Endothelial cell of hepatic sinusoid (primary cell): ENCODE data around the gene SP3.

Experiments used
- in situ Hi-C: cut with HindIII; loops from 2 replicates; pipeline ENCODE4 v1.10.0; 2017; ENCODE audit warnings: low sequenced_read_pairs

SP3 gene

DNA sequence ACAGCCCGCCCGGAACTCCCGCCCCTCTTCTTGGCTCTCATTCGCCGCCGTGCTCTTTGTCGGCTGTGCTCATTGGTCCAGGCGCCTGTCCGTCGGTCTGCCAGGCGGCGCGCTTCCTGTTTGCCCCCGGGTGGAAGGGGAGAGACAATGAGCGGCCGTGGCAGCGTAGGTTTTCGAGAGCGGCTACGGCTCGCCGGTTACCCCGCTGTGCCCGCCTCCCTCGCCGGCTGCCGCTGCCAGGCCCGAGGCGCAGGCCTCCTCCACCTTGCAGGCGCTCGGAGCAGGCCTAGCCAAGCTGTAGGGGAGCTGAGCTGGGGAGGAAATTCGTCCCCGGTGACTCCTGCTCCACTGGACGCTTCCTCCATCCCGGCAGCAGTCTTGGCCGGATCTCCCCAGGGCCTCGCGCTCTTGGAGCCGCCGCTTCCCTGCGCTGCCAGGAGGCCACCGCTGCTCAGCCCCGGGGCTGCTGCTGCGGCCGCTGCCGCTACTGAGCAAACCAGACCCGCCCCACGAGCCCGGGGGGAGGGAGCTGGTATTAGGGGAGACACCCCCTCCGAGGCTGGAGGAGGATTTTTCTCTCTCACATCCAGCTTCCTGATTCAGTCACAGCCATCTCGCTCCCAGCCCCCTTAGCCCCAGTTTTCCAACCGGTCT is at the start of gene SP3:
Gene SP3 (minus strand): TSS at position 2 of the 654 bp plus-strand sequence. CDS start 202 bp downstream, outside the sequence.
- in situ Hi-C loops = no loop called here

DNA sequence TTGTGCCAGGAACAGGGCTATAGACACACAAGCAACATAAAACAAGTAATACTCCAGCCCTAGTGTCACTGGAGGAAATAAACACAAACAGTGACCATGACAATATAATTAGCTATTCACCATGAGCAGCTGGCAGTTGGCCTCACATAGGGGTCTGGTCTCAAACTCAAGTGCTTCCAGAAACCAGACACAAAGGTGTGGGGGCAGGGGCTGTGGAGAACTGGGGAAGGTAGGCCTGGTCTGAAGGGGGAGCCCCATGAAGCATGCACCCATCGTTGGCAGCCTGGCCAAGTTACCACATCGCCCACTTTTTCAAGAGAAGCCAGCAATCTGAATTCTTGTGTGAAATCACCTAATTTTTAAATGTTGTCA is 49.5 kb upstream of the SP3 start:
- in situ Hi-C loops = no loop called here

DNA sequence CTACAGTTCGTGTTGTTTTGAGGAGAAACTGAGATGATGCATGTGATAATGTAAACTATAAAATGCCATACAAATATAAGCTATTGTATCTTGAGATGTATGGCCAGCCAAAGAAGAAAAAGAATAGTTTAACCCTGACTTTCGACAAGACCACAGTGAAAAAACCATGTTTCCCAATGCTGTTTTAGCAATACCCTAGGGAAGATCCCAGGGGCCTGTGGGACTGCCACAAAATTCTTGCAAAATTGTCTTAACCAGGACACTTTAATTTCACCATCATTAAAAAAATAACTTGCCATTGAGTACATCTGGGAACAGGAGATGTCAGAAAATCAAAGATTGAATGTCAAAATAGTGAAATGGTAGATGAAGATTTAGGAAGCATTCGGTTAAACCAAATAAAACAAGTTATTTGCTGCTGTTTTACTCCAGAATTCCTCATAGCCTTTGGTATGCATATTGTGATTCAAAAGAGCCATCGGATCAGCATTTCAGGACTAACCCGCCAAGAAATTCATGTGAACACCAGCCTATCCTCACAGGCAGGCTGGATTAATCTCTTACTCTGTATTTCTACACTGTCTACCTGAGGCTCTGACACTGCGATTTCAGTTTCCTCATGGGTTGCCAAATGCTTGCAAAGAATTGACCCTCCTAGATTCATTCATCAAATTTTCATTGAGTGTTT is 49.0 kb upstream of the SP3 start:
- in situ Hi-C loops = no loop called here

GRCh38 chr2:174013315-174013751 is 48.2 kb upstream of the SP3 start:
- in situ Hi-C loops = no loop called here

DNA sequence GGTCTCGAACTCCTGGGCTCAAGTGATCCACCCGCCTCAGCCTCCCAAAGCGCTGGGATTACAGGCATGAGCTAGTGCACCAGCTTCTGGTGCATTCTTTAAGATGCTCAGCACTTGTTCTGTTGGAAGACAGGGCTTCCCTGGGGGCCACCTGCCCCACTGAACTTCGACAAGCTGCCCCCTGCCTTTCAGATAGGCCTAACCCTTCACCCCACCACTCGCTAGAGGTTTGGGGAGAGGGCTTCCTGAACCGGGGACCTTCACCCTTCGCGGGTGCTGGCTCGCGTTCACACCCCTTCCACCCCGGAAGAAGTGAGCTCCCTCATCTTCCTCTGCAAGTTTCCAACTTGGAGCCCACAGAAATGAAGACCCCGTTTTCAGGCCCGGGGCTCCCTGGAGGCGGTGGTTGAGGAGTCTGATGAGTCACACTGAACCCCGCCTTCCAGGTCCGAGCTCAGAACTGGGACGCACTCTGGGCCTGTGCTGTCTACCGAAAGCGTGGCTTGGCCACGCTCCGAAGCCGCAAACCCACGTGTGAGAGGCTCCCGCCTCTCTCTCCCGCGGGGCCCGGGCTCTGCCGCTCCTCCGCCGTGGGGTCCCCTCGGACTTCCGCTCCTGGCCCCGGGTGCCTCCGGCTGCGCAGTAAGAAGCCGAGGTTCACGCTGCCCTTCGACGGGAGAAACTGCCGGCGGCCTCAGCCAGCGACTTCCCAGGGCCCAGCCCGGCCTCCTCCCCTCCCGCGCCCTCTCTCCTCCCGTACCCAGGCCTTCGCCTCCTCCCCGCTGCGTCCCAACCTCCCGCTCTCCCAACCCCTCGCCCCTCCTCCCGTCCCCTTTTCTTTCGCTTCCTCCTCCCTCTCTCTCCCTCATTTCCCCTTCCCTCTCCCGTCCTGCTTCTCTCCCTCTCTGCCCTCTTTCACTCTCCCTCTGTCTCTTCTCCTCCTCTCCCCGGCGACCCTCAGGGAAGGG is 47.5 kb upstream of the SP3 start:
- in situ Hi-C loops = no loop called here

GRCh38 chr2:174011796-174012195 is 46.6 kb upstream of the SP3 start:
- in situ Hi-C loops = no loop called here

GRCh38 chr2:174011173-174011572 is 46.0 kb upstream of the SP3 start:
- in situ Hi-C loops = no loop called here

DNA sequence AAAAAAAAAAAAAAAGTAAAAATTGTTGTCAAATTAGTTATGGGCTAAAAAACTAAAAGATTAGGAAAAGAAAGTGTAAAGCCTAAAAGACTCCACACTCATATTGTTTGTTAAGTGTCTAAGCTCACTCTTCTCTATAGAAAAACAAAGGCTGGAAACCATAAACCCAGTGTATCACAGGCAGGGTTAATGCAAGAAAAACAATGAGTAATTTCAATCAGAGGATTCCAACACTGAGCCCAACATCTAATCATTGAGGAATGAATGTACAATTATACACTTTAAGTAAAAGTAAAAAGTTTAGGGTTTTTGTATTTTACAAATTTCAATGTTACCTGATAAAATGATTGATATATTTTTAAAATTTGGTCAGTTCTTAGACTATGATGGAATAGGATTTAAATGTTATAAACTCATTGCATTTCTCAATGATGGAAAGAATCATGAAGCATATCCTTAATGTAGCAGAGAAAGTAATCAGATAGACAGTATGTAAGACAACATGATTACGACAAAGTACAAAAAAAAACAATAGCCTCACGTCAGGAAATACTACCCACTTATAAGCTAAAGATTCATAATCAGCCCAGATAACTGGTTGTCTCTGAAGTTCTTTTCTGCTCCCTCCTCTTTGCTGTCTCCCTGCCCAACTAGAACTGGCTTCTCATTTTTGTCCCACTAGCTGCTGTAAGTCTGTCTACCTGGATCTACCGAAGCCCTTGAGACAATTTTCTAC is 44.5 kb upstream of the SP3 start:
- in situ Hi-C loops = no loop called here

- in situ Hi-C loops = no loop called here
Measured at GRCh38 chr2:174008720-174009119, 43.5 kb upstream of the SP3 start.

DNA sequence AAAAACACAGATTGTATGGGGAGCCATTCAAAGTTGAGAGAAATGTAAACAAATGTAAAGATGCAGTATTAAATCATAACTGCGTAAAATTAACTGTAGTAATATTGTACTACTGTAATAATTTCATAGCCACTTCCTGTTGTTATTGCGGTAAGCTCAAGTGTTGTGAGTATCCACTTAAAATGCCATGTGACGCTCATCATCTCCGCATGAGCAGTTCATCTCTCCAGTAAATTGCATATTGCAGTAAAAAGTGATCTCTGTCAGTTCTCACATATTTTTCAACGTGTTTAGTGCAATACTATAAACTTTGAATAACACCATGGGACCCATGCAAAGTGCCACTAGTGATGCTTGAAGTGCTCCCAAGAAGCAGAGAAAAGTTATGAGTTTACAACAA is 41.8 kb upstream of the SP3 start:
- in situ Hi-C loops = no loop called here

- in situ Hi-C loops = no loop called here
Measured at GRCh38 chr2:174005801-174006419, 40.7 kb upstream of the SP3 start.

- in situ Hi-C loops = no loop called here
Measured at GRCh38 chr2:174004905-174005605, 39.9 kb upstream of the SP3 start.

DNA sequence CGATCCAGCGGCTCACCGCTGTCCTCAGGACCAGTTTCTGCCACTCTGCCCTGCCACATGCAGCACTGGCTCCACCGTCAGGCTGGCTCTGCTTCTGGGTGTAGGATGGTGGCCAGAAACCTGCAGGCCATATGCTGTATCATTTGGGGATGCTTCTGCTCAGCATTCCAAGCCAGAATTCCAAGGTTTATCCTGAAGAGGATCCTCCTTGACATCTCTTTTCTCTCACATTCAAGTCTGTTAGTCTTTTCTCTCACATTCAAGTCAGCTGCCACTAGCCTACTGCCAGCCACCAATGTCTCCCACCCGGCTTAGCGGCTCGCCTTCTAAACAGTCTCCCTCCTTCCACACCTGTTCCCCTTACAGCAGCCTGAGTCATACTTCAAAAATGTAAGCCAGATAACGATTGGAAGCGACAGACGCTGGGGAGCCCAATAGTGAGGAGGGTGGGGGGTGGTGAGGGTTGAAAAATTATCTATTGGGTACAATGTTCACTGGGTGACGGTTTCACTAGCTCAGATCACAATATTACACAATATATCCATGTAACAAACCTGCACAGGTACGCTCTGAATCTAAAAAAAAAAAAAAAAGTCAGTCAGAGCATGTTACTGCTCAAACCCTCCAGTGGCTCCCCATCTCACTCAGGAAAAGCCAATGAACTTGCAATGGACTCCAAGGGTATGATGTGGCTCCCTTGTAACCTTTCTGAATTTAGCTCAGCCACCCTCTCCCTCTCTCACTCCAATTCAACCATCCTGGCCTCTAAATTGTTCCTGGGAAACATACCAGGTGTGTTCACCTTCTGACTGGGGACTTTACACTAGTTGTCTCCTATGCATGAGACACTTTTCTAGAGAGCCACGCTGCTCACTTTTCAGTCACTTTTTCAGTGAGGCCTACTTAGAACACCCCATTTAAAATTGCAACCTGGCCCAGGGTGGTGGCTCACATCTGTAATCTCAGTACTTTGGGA is 38.8 kb upstream of the SP3 start:
- in situ Hi-C loops = no loop called here

GRCh38 chr2:174002679-174003078 is 37.5 kb upstream of the SP3 start:
- in situ Hi-C loops = no loop called here

DNA sequence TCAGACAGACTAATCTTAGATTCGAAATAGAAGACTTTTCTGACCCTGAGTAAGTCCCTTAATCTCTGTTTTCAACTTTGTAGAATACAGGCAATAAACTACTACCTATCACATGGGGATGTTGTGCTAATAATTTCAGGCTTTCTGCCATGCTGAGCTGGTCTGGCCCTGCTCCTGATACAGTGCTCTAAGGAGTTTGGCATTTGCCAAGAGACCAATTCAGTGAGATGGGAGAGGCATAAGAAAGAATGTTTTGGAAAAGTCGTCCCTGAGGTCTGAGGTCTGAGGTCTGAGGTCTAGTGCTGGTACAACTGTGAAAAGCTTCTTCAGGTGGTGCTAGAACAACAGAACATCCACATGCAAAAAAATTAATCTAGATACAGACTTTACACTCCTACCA is 35.9 kb upstream of the SP3 start:
- in situ Hi-C loops = no loop called here

DNA sequence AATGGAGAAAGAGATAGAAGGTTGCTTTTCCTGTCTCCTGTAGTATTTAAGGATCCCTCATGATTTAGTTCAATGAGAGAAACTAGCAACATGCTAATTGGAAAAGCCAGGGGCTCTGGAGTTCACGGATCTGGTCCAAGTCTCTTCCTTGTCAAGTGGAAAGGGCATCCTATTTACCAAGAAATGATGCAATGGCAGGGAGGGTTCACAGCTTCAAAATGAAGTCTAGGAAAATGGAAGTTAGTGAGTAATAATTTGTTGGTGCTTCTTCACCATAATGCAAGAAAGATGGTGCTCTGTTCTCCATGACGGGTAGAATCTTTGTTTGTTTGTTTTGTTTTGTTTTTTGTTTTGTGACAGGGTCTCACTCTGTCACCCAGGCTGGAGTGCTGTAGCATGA is 34.6 kb upstream of the SP3 start:
- in situ Hi-C loops = no loop called here

- in situ Hi-C loops = no loop called here
Measured at GRCh38 chr2:173999272-173999671, 34.1 kb upstream of the SP3 start.

DNA sequence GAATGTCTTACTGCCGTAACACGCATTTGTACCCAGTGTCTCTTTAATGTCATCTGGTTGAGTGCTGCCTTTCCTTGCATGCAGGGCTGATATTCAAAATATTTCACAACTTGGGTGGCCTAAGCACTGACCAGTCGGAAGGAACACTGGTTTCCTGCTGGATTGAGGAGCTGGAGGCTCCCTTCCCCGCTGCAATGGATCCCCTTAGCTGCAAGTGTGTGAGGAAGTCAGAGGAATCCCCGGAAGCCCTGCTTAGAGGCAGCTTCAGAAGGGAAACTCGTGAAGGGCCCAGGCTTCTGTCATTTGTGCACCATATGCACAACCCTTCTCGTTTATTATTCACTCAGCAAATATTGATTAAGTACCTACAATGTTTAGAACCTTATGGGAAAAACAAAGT is 33.2 kb upstream of the SP3 start:
- in situ Hi-C loops = no loop called here

DNA sequence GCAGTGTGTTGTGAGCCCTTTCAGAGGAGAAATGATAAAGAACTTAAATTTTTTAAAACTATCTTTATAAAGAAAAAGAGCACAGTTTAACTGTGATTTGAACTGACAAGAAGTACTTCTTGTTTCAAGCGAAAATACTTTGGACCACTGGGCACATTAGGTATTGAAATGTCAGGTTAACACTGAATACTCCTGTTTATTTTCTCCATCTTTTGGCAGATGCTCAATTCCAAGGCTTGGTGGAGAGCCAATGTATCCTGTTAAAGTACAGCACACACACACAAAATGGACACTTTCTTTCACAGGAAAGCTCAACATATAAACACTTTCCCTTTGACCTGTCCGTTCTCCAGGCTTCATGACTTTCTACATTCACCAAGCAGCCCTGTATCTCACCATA is 32.6 kb upstream of the SP3 start:
- in situ Hi-C loops = no loop called here
